Ishikawa (cell line): ENCODE measurements around the gene KRTAP5-10.

Experiments used
- CEBPB ChIP-seq: IDR thresholded peaks from 2 replicates; pipeline ENCODE4 v1.6.1; 2012
- CREB1 ChIP-seq: IDR thresholded peaks from 2 replicates; pipeline ENCODE4 v1.6.1; 2012; ENCODE audit warnings: low read depth
- EGR1 ChIP-seq: IDR thresholded peaks from 2 replicates; pipeline ENCODE4 v1.6.1; 2012
- EP300 ChIP-seq: IDR thresholded peaks from 2 replicates; pipeline ENCODE4 v1.6.1; 2012; ENCODE audit warnings: borderline replicate concordance
- MAX ChIP-seq: IDR thresholded peaks from 2 replicates; pipeline ENCODE4 v1.6.1; 2012
- TEAD4 ChIP-seq: IDR thresholded peaks from 2 replicates; pipeline ENCODE4 v1.6.1; 2012
- YY1 ChIP-seq: IDR thresholded peaks from 2 replicates; pipeline ENCODE4 v1.6.1; 2012; ENCODE audit warnings: low read depth
- TF ChIP-seq, protein P1 (sequence below): IDR thresholded peaks from 2 replicates; pipeline ENCODE4 v1.6.1; 2012; ENCODE audit warnings: low read depth, mild to moderate bottlenecking

GRCh38 chr11:71543866-71544265 lies 21.5 kb upstream of the KRTAP5-10 start:
- TF ChIP-seq MAX (no peak), YY1 (no peak), CREB1 (no peak), TEAD4 (no peak), EP300 (no peak), CEBPB (no peak), EGR1 (no peak)
- TF ChIP-seq, protein P1, sequence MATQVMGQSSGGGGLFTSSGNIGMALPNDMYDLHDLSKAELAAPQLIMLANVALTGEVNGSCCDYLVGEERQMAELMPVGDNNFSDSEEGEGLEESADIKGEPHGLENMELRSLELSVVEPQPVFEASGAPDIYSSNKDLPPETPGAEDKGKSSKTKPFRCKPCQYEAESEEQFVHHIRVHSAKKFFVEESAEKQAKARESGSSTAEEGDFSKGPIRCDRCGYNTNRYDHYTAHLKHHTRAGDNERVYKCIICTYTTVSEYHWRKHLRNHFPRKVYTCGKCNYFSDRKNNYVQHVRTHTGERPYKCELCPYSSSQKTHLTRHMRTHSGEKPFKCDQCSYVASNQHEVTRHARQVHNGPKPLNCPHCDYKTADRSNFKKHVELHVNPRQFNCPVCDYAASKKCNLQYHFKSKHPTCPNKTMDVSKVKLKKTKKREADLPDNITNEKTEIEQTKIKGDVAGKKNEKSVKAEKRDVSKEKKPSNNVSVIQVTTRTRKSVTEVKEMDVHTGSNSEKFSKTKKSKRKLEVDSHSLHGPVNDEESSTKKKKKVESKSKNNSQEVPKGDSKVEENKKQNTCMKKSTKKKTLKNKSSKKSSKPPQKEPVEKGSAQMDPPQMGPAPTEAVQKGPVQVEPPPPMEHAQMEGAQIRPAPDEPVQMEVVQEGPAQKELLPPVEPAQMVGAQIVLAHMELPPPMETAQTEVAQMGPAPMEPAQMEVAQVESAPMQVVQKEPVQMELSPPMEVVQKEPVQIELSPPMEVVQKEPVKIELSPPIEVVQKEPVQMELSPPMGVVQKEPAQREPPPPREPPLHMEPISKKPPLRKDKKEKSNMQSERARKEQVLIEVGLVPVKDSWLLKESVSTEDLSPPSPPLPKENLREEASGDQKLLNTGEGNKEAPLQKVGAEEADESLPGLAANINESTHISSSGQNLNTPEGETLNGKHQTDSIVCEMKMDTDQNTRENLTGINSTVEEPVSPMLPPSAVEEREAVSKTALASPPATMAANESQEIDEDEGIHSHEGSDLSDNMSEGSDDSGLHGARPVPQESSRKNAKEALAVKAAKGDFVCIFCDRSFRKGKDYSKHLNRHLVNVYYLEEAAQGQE: no peak
